ENCODE measurements around the gene PRIM1.

DNA sequence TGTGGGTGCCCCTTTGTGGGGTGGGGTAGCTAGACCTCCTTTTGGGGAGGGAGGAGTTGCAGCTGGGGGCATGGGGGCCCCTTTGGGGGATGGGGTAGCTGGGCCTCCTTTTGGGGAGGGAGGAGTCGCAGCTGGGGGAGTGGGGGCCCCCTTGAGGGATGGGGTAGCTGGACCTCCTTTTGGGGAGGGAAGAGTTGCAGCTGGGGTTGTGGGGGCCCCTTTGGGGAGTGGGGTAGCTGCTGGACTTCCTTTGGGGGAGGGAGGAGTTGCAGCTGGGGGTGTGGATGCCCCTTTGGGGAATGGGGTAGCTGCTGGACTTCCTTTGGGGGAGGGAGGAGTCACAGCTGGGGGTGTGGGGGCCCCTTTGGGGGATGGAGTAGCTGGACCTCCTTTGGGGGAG is 34.0 kb downstream of the PRIM1 start:
- TF ChIP-seq, protein P1, sequence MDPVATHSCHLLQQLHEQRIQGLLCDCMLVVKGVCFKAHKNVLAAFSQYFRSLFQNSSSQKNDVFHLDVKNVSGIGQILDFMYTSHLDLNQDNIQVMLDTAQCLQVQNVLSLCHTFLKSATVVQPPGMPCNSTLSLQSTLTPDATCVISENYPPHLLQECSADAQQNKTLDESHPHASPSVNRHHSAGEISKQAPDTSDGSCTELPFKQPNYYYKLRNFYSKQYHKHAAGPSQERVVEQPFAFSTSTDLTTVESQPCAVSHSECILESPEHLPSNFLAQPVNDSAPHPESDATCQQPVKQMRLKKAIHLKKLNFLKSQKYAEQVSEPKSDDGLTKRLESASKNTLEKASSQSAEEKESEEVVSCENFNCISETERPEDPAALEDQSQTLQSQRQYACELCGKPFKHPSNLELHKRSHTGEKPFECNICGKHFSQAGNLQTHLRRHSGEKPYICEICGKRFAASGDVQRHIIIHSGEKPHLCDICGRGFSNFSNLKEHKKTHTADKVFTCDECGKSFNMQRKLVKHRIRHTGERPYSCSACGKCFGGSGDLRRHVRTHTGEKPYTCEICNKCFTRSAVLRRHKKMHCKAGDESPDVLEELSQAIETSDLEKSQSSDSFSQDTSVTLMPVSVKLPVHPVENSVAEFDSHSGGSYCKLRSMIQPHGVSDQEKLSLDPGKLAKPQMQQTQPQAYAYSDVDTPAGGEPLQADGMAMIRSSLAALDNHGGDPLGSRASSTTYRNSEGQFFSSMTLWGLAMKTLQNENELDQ (CRISPR knock-in tag; IDR thresholded peaks at IDR 0.05; ENCODE audit: borderline replicate concordance): no peak
- TF ChIP-seq EP300 (IDR thresholded peaks at IDR 0.05; ENCODE audit: low read depth in 2 of 2, low read length in 2 of 2) (no peak), EP300 (CRISPR knock-in tag; IDR thresholded peaks at IDR 0.05; ENCODE audit: borderline replicate concordance) (no peak), HOXA7 (CRISPR knock-in tag; IDR thresholded peaks at IDR 0.05) (no peak), HCFC1 (IDR thresholded peaks at IDR 0.05; ENCODE audit: low read depth, low read length) (no peak), MED8 (CRISPR knock-in tag; IDR thresholded peaks at IDR 0.05; ENCODE audit: insufficient replicate concordance) (no peak), POLR2A (IDR thresholded peaks at IDR 0.05; ENCODE audit: insufficient read depth in 1 of 2, low read depth in 2 of 2, low read length in 2 of 2) (no peak), POGZ (CRISPR knock-in tag; IDR thresholded peaks at IDR 0.05) (no peak), MXD4 (CRISPR knock-in tag; IDR thresholded peaks at IDR 0.05) (no peak)
- TF ChIP-seq, protein P2, sequence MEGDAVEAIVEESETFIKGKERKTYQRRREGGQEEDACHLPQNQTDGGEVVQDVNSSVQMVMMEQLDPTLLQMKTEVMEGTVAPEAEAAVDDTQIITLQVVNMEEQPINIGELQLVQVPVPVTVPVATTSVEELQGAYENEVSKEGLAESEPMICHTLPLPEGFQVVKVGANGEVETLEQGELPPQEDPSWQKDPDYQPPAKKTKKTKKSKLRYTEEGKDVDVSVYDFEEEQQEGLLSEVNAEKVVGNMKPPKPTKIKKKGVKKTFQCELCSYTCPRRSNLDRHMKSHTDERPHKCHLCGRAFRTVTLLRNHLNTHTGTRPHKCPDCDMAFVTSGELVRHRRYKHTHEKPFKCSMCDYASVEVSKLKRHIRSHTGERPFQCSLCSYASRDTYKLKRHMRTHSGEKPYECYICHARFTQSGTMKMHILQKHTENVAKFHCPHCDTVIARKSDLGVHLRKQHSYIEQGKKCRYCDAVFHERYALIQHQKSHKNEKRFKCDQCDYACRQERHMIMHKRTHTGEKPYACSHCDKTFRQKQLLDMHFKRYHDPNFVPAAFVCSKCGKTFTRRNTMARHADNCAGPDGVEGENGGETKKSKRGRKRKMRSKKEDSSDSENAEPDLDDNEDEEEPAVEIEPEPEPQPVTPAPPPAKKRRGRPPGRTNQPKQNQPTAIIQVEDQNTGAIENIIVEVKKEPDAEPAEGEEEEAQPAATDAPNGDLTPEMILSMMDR (CRISPR knock-in tag; IDR thresholded peaks at IDR 0.05): no peak
- TF ChIP-seq, protein P3, sequence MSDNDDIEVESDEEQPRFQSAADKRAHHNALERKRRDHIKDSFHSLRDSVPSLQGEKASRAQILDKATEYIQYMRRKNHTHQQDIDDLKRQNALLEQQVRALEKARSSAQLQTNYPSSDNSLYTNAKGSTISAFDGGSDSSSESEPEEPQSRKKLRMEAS (IDR thresholded peaks at IDR 0.05): no peak
